Immature natural killer cell (primary cell): ENCODE results near the gene MCEE. TPM values are rescaled to one million over a fixed set of nuclear protein-coding genes. Genes with fewer than 3 reads are reported as not detected.
A peak's percentile ranks its signal among the peaks of the same experiment; 100 is the strongest.
"Not testable (repeated sequence)": the region's sequence is repeated elsewhere in the genome, so short reads cannot be mapped to it uniquely, and the experiment has no call there.

Experiments used
- DNase-seq, 3 donors: peaks; one replicate each; pipeline ENCODE4 v3.0.0; 2022; ENCODE audit warnings: mixed read lengths in 1 of 3
- H3K27ac Mint-ChIP-seq, 6 donors: one replicate each; pipeline ENCODE4 v1.8.0; 2020; ENCODE audit warnings: mixed read lengths in 6 of 6, mild to moderate bottlenecking in 5 of 6, inconsistent platforms in 4 of 6, moderate library complexity in 3 of 6
- H3K27me3 Mint-ChIP-seq, 3 donors: one replicate each; pipeline ENCODE4 v1.8.0; 2020 to 2021; ENCODE audit warnings: low read depth in 3 of 3, mild to moderate bottlenecking in 3 of 3, mixed read lengths in 3 of 3, moderate library complexity in 3 of 3, inconsistent platforms in 1 of 3
- H3K36me3 Mint-ChIP-seq, 3 donors: one replicate each; pipeline ENCODE4 v1.8.0; 2020; ENCODE audit warnings: mixed read lengths in 3 of 3, inconsistent platforms in 2 of 3, mild to moderate bottlenecking in 2 of 3
- H3K4me1 Mint-ChIP-seq, 2 donors: one replicate each; pipeline ENCODE4 v1.8.0; 2020; ENCODE audit warnings: inconsistent platforms in 2 of 2, mild to moderate bottlenecking in 2 of 2, mixed read lengths in 2 of 2, moderate library complexity in 1 of 2
- H3K4me3 Mint-ChIP-seq, 5 donors: one replicate each; pipeline ENCODE4 v1.8.0; 2020; ENCODE audit warnings: mild to moderate bottlenecking in 5 of 5, mixed read lengths in 5 of 5, inconsistent platforms in 3 of 5, moderate library complexity in 3 of 5
- H3K9me3 Mint-ChIP-seq, 6 donors: one replicate each; pipeline ENCODE4 v1.8.0; 2020; ENCODE audit warnings: mild to moderate bottlenecking in 6 of 6, mixed read lengths in 6 of 6, inconsistent platforms in 4 of 6, moderate library complexity in 3 of 6
- polyA plus RNA-seq, 3 donors: library from polyadenylated mRNA; unstranded; fragments of 300-500 nt; fragmentation: Illumina TruSeq; gene quantifications; one replicate each; pipeline ENCODE4 v1.2.3, GENCODE V29; 2021

MCEE gene
- polyA plus RNA-seq, 3 donors from 2014 or later, result 13.7 to 23.6 (median 16.3) TPM

DNA sequence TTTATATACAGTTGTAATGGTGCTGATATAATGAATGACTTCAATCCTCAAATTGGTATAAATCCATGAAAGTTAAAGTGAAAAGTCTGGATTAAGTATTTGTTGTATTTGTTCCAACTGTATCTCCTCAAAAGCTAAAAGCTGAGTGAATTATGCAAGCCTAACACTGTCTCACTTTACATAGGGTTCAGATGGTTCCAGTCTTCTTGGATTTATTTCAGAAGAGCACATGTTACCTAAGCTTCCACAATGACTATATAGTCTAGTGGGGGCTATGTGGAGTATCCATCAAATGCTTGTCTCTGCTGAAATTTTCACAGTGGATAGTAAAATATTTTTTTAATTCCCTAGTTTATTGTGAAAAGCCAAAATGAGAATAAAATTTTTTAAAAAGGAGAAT lies 13.0 kb downstream of the MCEE start:
- Mint-ChIP-seq H3K27me3 (no peaks in the 10 kb centered on the region), H3K27ac (no peak overlapping the region), H3K36me3 (peaks cover 12 to 31% (median 25%) of the 10 kb centered on the region in 3 donors), H3K4me1 (peaks cover 0 to 6% of the 10 kb centered on the region in 2 donors), H3K9me3 (no peaks in the 10 kb centered on the region), H3K4me3 (no peak overlapping the region)
- DNase-seq, result no peak

DNA sequence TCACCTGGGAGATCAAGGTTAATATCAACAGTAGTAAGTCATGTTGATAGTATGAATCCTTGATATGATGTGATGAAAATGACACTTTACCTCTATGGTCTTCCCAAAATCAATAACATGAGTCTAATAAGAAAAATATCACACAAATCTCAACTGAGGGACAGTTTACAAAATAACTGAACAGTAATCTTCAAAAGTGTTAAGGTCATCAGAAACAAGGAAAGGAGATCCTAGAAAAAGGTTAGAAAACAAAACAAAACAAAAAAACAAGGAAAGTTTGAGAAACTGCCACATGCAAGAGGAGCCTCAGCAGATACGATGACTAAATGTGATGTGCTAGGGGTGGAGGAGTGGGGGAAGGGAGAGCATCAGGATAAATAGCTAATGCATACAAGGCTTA lies 16.2 kb downstream of the MCEE start:
- no peaks in the 10 kb centered on the region for H3K27me3 Mint-ChIP-seq
- no peaks in the 10 kb centered on the region for H3K9me3 Mint-ChIP-seq
- no peak overlapping the region for H3K4me3 Mint-ChIP-seq
- no peak for DNase-seq
- H3K36me3 Mint-ChIP-seq, result peaks cover 16 to 27% (median 23%) of the 10 kb centered on the region in 3 donors
- no peak overlapping the region for H3K27ac Mint-ChIP-seq
- no peaks in the 10 kb centered on the region for H3K4me1 Mint-ChIP-seq

DNA sequence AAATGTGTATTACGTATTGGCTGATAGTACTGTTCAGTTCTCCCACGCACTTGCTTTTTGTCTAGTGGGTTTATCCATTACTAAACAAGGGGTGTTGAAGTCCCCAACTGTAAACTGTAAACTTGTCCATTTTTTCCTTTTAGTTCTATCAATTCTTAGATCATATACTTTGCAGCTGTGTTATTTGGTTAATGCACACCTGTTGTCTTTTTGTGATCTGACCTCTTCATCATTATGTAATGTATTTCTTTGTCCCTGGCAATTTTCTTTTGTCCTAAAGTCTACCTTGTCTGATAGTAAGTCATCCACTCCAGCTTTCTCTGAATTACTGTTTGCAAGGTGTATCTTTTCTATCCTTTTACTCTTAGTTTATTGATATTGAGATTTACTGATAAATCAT lies 21.9 kb downstream of the MCEE start:
- peak overlapping the region in 1 of 6 donors; percentile 53 for H3K27ac Mint-ChIP-seq
- no peaks in the 10 kb centered on the region for H3K9me3 Mint-ChIP-seq
- peaks cover 6 to 20% (median 10%) of the 10 kb centered on the region in 3 donors for H3K36me3 Mint-ChIP-seq
- DNase-seq, result no peak
- H3K4me1 Mint-ChIP-seq, result no peaks in the 10 kb centered on the region
- H3K4me3 Mint-ChIP-seq, result no peak overlapping the region
- peaks cover 0 to 3% (median 1%) of the 10 kb centered on the region in 3 donors for H3K27me3 Mint-ChIP-seq

DNA sequence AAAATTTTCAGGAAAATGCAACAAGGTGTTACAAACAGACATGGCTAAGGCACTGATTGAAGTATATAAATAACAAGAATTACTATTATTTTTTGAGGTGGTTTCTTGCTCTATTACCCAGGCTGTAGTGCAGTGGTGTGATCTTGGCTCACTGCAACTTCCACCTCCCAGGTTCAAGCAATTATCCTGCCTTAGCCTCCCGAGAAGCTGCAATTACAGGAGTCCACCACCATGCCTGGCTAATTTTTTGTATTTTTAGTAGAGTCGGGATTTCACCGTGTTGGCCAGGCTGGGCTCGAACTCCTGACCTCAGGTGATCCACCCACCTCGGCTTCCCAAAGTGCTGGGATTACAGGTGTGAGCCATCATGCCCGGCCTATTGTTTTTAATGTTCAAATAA lies 23.6 kb downstream of the MCEE start:
- not testable (repeated sequence) for H3K27me3 Mint-ChIP-seq, H3K4me1 Mint-ChIP-seq, H3K9me3 Mint-ChIP-seq, DNase-seq, H3K4me3 Mint-ChIP-seq, H3K27ac Mint-ChIP-seq
- peaks cover 6 to 20% (median 6%) of the 10 kb centered on the region in 3 donors for H3K36me3 Mint-ChIP-seq

DNA sequence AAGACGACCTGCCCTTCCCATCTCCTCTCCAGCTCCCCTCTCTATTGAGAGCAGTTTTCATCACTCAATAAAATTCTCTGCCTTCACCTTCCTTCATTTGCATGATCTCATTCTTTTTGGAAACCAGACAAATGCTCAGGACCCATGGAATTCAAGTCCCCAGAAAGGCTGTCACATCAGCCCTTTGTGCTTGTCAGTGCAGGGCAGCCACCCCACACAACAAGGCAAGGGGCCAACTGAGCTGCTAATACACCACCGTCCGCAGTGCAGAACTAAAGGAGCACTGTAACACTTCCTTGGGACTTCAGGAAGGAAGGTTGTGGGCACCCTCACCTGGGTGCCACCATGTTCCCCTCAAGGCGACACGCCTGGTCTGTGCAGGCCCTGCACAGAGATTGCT lies 26.2 kb downstream of the MCEE start:
- H3K4me3 Mint-ChIP-seq, result no peak overlapping the region
- H3K4me1 Mint-ChIP-seq, result no peaks in the 10 kb centered on the region
- H3K9me3 Mint-ChIP-seq, result no peaks in the 10 kb centered on the region
- H3K36me3 Mint-ChIP-seq, result peaks cover 1 to 9% (median 3%) of the 10 kb centered on the region in 3 donors
- no peak overlapping the region for H3K27ac Mint-ChIP-seq
- H3K27me3 Mint-ChIP-seq, result peaks cover 0 to 5% (median 3%) of the 10 kb centered on the region in 3 donors
- DNase-seq, result no peak

DNA sequence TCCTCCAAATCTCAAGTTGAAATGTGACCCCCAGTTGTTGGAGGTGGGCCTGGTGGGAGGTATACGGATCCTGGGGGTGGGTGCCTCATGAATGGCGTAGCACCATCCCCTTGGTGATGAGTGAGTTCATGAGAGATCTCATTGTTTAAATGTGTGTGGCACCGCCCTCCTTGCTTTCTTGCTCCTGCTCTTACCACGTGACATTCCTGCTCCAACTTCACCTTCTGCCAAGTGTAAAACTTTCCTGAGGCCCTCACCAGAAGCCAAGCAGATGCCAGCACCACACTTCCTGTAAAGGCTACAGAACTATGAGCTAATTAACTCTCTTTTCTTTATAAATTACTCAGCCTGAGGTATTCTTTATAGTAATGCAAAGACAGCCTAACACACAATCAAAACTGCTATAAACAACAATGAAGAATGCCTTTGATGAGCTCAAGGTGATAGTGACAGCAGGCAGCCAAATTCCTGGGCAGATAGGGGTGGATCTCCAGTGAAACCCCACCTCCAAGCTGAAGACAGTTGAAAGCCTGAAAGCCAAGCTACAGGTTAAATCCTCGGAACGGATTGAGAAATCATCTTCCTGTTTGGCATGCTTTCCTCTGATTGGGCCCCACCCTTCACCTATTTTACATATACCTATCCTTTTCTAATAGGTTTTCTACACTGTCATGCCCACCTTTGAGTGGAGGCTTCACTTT lies 26.9 kb downstream of the MCEE start:
- Mint-ChIP-seq H3K27me3 (peaks cover 0 to 5% (median 3%) of the 10 kb centered on the region in 3 donors), H3K9me3 (no peaks in the 10 kb centered on the region), H3K4me3 (no peak overlapping the region), H3K27ac (no peak overlapping the region), H3K4me1 (no peaks in the 10 kb centered on the region), H3K36me3 (peaks cover 0 to 2% (median 0%) of the 10 kb centered on the region in 3 donors)
- DNase-seq, result no peak

DNA sequence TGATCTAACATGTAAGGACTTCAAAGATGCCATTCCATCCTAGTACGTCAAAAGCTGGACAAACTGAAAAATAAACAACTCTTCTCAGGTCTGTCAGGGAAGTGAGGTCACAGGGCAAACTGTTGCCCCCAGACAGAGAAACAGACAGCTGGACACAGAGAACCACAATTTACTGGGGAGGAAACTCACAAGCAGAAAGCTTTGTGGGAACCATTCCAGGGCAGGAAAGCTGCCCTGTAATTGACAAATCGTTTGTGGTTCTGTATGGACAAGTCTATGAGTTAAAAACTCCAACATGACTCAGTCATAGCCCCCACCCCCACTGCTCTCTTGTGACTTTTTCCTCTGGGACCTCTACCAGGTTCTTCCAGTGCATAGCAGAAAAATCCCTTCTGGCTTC lies 28.4 kb downstream of the MCEE start:
- peaks cover 0 to 5% (median 3%) of the 10 kb centered on the region in 3 donors for H3K27me3 Mint-ChIP-seq
- no peaks in the 10 kb centered on the region for H3K9me3 Mint-ChIP-seq
- H3K4me1 Mint-ChIP-seq, result no peaks in the 10 kb centered on the region
- H3K36me3 Mint-ChIP-seq, result no peaks in the 10 kb centered on the region
- no peak overlapping the region for H3K4me3 Mint-ChIP-seq
- DNase-seq, result no peak
- no peak overlapping the region for H3K27ac Mint-ChIP-seq

DNA sequence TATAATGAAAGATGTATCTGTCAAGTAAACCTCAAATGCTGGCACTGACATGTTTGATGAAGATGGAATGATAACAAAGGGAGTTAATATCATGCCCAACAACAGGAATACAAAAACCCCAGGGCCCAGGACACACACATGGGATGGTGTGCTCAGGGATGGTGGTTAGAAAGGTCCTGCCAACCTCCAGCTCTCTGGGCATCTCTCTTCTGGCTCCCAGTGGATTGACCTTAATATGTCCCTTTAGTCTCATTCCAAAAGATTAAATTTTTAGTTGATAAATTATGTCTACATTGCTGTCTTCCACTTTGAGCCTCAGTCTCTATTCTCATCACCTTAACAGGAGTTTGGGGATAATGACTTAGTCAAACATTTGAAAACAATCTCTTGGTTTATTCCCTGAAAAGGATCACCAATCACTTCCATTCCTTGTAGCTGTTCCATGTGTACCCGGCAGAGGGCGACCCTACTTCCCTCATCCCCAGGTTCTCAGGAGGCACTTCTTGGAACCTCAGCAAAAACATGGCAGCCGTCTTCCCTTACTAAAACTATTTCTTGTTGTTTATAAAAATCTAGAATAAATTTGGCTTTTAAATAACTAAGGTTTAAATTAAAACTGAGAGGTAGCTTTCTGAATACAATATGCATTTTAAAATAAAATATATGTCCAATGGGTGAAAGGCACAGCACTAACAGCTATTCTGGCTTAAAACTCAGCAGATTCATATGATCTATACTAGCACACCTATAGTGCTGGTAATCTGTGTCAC lies 29.6 kb downstream of the MCEE start:
- Mint-ChIP-seq H3K27ac (no peak overlapping the region), H3K9me3 (no peaks in the 10 kb centered on the region), H3K27me3 (peaks cover 0 to 5% (median 3%) of the 10 kb centered on the region in 3 donors), H3K36me3 (no peaks in the 10 kb centered on the region), H3K4me3 (no peak overlapping the region), H3K4me1 (no peaks in the 10 kb centered on the region)
- DNase-seq, result peak; percentile 13 to 35 (median 27)

DNA sequence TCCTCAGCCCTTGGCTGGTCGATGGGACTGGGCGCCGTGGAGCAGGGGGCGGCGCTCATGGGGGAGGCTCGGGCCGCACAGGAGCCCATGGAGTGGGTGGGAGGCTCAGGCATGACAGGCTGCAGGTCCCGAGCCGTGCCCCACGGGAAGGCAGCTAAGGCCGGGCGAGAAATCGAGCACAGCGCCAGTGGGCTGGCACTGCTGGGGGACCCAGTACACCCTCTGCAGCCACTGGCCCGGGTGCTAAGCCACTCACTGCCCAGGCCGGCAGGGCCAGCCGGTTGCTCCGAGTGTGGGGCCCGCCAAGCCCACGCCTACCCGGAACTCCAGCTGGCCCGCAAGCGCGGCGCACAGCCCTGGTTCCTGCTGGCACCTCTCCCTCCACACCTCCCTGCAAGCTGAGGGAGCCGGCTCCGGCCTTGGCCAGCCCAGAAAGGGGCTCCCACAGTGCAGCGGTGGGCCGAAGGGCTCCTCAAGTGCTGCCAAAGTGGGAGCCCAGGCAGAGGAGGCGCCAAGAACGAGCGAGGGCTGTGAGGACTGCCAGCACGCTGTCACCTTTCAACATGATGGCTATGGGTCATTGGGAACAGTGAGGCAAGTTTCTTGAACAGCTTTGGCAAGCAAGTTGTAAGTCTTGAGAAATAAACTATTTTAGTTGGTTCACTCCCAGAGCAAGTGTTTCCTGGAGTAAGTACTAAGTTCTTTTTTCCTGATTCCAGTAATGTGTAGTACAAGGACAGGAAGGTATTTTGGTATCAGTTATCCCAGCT lies 37.4 kb downstream of the MCEE start:
- H3K27ac Mint-ChIP-seq, H3K9me3 Mint-ChIP-seq, H3K4me3 Mint-ChIP-seq, H3K4me1 Mint-ChIP-seq, H3K27me3 Mint-ChIP-seq, DNase-seq, H3K36me3 Mint-ChIP-seq: not testable (repeated sequence)

DNA sequence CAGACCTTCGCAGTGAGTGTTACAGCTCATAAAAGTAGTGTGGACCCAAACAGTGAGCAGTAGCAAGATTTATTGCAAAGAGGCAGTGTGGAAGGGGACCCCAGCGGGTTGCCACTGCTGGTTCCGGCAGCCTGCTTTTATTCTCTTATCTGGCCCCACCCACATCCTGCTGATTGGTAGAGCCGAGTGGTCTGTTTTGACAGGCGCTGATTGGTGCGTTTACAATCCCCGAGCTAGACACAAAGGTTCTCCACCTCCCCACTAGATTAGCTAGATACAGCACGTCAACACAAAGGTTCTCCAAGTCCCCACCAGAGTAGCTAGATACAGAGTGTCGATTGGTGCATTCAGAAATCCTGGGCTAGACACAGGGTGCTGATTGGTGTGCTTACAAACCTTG lies 38.2 kb downstream of the MCEE start:
- not testable (repeated sequence) for H3K9me3 Mint-ChIP-seq, H3K4me3 Mint-ChIP-seq, H3K4me1 Mint-ChIP-seq, H3K27me3 Mint-ChIP-seq, DNase-seq, H3K36me3 Mint-ChIP-seq, H3K27ac Mint-ChIP-seq

DNA sequence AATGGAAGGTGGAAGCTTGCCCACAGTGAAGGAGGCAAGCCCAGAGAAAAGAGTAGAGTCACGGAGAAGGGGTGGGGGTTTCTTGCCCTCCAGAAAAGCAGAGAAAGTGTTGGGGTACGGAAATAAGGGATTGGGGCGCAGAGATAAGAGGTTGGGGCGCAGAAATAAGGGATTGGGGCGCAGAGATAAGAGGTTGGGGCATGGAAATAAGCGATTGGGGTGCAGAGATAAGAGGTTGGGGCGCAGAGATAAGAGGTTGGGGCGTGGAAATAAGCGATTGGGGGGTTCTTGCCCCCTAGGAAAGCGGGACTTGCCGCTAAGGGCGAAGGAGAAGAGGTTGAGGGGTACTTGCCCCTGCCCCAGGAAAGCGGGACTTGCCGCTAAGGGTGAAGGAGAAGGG lies 40.6 kb downstream of the MCEE start:
- not testable (repeated sequence) for H3K27me3 Mint-ChIP-seq, H3K9me3 Mint-ChIP-seq, H3K4me1 Mint-ChIP-seq, H3K27ac Mint-ChIP-seq, H3K4me3 Mint-ChIP-seq, H3K36me3 Mint-ChIP-seq, DNase-seq

DNA sequence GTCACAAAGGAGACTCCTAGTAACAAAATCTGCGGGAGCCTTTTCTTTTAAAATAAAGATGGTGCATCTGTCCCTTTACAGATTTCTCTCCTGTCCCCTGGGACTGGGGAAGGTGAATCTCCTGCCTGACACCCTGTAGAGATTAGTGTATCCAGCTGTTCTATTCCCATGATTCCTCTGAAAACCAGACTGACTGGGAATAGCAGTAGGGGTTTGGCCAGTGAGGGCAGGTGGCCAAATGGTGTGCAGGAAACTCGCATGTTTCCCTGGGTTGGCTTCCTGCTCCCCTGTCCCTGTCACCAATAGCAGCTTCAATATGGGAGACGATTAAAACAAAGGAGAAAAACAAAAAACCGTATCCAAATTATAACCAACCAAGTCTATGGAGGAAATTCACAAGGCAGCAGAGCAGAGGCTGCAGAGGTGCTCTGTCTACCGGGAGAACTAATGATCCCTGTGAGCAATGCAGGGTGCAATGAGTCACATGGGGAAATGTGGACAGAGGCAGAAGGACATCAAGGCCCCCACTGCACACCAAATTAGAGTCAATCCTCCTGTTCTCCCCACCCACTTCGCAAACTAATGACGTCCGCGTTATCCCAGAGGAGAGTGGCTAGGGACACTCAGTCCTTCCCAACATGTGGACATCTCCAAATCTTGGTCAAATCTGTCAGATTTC lies 44.6 kb downstream of the MCEE start:
- not testable (repeated sequence) for H3K27ac Mint-ChIP-seq, DNase-seq, H3K9me3 Mint-ChIP-seq, H3K36me3 Mint-ChIP-seq, H3K27me3 Mint-ChIP-seq, H3K4me3 Mint-ChIP-seq
- peaks cover 11 to 15% of the 10 kb centered on the region in 2 donors for H3K4me1 Mint-ChIP-seq

DNA sequence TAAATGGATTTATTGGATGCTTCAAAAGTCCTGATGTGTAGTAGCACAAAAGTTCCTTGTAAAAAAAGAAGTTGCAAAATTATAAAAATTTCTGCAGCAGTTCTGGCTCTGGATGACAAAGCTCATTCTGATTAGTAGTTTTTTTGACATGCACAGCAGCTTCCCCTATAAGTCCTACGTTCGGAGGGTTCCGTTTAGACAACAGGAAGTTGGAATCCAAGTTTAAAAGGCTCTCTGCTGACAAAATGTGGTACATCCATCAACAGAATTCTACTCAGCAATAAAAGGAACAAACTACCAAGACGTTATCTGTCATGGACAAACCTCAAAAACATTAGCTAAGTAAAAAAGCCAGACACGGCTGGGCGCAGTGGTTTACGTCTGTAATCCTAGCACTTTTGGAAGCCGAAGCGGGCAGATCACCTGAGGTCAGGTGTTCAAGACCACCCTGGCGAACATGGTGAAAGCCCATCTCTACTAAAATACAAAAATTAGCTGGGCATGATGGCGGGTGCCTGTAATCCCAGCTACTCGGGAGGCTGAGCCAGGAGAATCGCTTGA lies 46.2 kb downstream of the MCEE start:
- H3K36me3 Mint-ChIP-seq, H3K9me3 Mint-ChIP-seq, DNase-seq, H3K27me3 Mint-ChIP-seq: not testable (repeated sequence)
- Mint-ChIP-seq H3K4me3 (peak overlapping the region; percentile 18 to 63 (median 27)), H3K4me1 (peaks cover 11 to 15% of the 10 kb centered on the region in 2 donors), H3K27ac (peak overlapping the region in 1 of 6 donors; percentile 13)
